Measurements from ENCODE around the gene TRMT10C. TPM values are rescaled to one million over a fixed set of nuclear protein-coding genes. Genes with fewer than 3 reads are reported as not detected.
A peak's percentile ranks its signal among the peaks of the same experiment; 100 is the strongest.
"Not testable (repeated sequence)": the region's sequence is repeated elsewhere in the genome, so short reads cannot be mapped to it uniquely, and the experiment has no call there.

The TRMT10C gene
- total RNA-seq, 1 donor from 2014 or later, result 31.9 TPM

DNA sequence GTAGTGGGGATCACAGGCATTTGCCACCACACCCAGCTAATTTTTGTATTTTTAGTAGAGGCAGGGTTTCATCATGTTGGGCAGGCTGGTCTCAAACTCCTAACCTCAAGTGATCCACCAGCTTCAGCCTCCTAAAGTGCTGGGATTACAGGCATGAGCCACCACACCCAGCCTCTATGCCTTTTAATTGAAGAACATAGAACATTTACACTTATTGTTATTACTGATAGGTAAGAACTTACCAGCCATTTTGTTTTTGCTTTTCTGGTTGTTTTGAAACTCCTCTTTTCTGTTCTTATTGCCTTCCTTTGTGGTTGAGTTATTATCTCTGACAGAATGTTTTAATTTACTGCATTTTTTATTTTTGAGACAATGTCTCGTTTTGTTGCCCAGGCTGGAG, 41.5 kb downstream of the TRMT10C start:
- TF ChIP-seq CTCF (conservative IDR thresholded peaks at IDR 0.05), result no peak
- Mint-ChIP-seq H3K36me3 (peaks cover 3% of the 10 kb centered on the region), H3K27me3 (no peaks in the 10 kb centered on the region), H3K27ac (no peak overlapping the region), H3K4me3 (no peak overlapping the region), H3K9me3 (no peaks in the 10 kb centered on the region), H3K4me1 (ENCODE audit: unreplicated experiment) (no peaks in the 10 kb centered on the region)
- no peak for DNase-seq (ENCODE audit: extremely low spot score, unreplicated experiment)

DNA sequence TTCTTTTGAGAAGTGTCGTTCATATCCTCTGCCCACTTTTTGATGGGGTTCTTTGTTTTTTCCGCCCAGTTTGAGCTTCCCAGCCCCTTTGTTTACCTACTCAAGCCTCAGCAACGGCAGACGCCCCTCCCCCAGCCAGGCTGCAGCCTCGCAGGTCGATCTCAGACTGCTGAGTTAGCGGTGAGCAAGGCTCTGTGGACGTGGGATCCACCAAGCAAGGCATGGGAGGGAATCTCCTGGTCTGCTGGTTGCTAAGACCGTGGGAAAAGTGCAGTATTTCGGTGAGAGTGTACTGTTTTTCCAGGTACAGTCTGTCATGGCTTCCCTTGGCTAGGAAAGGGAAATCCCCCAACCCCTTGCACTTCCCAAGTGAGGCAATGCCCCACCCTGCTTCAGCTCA, 43.7 kb downstream of the TRMT10C start:
- DNase-seq (ENCODE audit: extremely low spot score, unreplicated experiment); H3K27ac Mint-ChIP-seq; H3K4me1 Mint-ChIP-seq (ENCODE audit: unreplicated experiment); H3K36me3 Mint-ChIP-seq; H3K27me3 Mint-ChIP-seq; H3K9me3 Mint-ChIP-seq; H3K4me3 Mint-ChIP-seq: not testable (repeated sequence)

GRCh38 chr3:101611023-101611422, 49.4 kb downstream of the TRMT10C start:
- Mint-ChIP-seq H3K9me3 (no peaks in the 10 kb centered on the region), H3K36me3 (no peaks in the 10 kb centered on the region), H3K4me3 (no peak overlapping the region), H3K27ac (no peak overlapping the region), H3K27me3 (no peaks in the 10 kb centered on the region), H3K4me1 (ENCODE audit: unreplicated experiment) (no peaks in the 10 kb centered on the region)
- no peak for TF ChIP-seq CTCF (conservative IDR thresholded peaks at IDR 0.05)
- no peak for DNase-seq (ENCODE audit: extremely low spot score, unreplicated experiment)

GRCh38 chr3:101613014-101613413, 51.3 kb downstream of the TRMT10C start:
- not testable (repeated sequence) for H3K27me3 Mint-ChIP-seq, H3K4me3 Mint-ChIP-seq

GRCh38 chr3:101615525-101615924, 53.9 kb downstream of the TRMT10C start:
- no peaks in the 10 kb centered on the region for H3K4me1 Mint-ChIP-seq (ENCODE audit: unreplicated experiment)
- no peak overlapping the region for H3K4me3 Mint-ChIP-seq
- DNase-seq (ENCODE audit: extremely low spot score, unreplicated experiment), result no peak
- H3K27me3 Mint-ChIP-seq, result no peaks in the 10 kb centered on the region
- H3K36me3 Mint-ChIP-seq, result no peaks in the 10 kb centered on the region
- no peak for TF ChIP-seq CTCF (conservative IDR thresholded peaks at IDR 0.05)
- H3K27ac Mint-ChIP-seq, result no peak overlapping the region
- no peaks in the 10 kb centered on the region for H3K9me3 Mint-ChIP-seq

More at GRCh38 chr3:101613014-101613413, 51.3 kb downstream of the TRMT10C start:
- DNase-seq (ENCODE audit: extremely low spot score, unreplicated experiment); H3K4me1 Mint-ChIP-seq (ENCODE audit: unreplicated experiment); H3K9me3 Mint-ChIP-seq; H3K36me3 Mint-ChIP-seq: not testable (repeated sequence)
- H3K27ac Mint-ChIP-seq, result peak overlapping the region; percentile 21

Other genes starting within 250 kb of the TRMT10C start
- gene IMPG2, start 241.3 kb upstream of the TRMT10C start, total RNA-seq (ENCODE audit: low replicate concordance), result 0.43 and 0.53 TPM in 2 replicates
- 20.1 and 33.6 TPM in 2 replicates for gene SENP7, start 48.7 kb upstream of the TRMT10C start, total RNA-seq (ENCODE audit: low replicate concordance)
- gene PCNP, start 12.3 kb downstream of the TRMT10C start, total RNA-seq (ENCODE audit: low replicate concordance), result 154 and 163 TPM in 2 replicates
- 15.4 and 18.4 TPM in 2 replicates for gene ZBTB11, start 115.3 kb downstream of the TRMT10C start, total RNA-seq (ENCODE audit: low replicate concordance)
- gene RPL24, start 124.8 kb downstream of the TRMT10C start, total RNA-seq (ENCODE audit: low replicate concordance), result 1,197 and 1,373 TPM in 2 replicates
- 11.3 and 24.2 TPM in 2 replicates for gene CEP97, start 162.7 kb downstream of the TRMT10C start, total RNA-seq (ENCODE audit: low replicate concordance)
- 3.8 and 12.5 TPM in 2 replicates for gene NXPE3, start 217.3 kb downstream of the TRMT10C start, total RNA-seq (ENCODE audit: low replicate concordance)